ENCODE data around the gene VEGFB. TPM values are rescaled to one million over a fixed set of nuclear protein-coding genes. Genes with fewer than 3 reads are reported as not detected.
A peak's percentile ranks its signal among the peaks of the same experiment; 100 is the strongest.

The VEGFB gene
- total RNA-seq, 2 donors from 2014 or later, result 276 to 310 TPM

DNA sequence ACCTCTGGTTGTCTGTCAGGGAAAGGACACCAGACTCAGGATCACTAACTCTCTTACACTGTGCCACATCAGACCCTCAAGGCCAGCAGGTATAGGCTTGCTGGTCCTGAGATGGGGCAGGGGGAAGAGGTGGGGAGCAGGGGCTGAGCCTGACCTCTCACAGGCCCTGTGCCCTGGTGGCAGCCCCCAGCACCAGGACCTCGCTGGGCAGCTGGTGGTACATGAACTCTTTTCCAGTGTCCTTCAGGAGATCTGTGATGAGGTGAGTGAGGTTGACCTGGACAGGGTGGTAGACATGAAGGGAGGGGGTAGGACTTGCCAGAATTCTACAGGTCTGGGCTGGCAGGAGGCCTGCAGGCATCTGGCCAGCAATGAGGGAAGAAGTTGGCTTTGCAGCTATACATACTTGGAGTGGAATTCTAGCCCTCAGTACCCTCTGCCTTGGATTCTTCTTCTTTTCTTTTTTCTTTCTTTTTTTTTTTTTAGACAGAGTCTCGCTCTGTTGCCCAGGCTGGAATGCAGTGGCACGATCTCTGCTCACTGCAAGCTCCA, 6.9 kb upstream of the VEGFB start:
- no peak for ATAC-seq
- intact Hi-C loops (cut with DNase I), result no loop called here

GRCh38 chr11:64229090-64229743, 5.2 kb upstream of the VEGFB start:
- intact Hi-C loops (cut with DNase I), result no loop called here
- DNase-seq (no peak), ATAC-seq (no peak)

More for the DNA sequence above, 6.9 kb upstream of the VEGFB start:
- DNase-seq, result no peak

DNA sequence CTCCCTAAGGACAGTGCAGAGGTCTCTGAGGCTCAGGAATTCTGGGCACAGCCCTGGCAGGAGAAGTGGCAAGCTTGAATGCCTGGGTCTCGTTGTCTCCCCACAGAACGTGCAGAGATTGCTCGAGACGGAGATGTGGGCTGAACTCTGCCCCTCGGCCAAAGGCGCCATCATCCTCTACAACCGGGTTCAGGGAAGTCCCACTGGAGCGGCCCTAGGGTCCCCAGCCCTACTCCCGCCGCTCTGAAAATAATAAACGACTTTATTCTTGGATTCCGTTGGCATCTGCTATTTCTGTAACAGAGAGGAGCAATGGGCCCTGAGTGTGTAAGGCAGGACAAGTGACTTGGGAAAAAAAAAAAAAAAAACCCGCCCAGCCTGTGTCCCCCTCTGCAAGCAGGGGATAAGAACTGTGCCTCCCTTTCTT, 4.6 kb upstream of the VEGFB start:
- ATAC-seq (no peak), DNase-seq (no peak)
- intact Hi-C loops (cut with DNase I), result no loop called here

DNA sequence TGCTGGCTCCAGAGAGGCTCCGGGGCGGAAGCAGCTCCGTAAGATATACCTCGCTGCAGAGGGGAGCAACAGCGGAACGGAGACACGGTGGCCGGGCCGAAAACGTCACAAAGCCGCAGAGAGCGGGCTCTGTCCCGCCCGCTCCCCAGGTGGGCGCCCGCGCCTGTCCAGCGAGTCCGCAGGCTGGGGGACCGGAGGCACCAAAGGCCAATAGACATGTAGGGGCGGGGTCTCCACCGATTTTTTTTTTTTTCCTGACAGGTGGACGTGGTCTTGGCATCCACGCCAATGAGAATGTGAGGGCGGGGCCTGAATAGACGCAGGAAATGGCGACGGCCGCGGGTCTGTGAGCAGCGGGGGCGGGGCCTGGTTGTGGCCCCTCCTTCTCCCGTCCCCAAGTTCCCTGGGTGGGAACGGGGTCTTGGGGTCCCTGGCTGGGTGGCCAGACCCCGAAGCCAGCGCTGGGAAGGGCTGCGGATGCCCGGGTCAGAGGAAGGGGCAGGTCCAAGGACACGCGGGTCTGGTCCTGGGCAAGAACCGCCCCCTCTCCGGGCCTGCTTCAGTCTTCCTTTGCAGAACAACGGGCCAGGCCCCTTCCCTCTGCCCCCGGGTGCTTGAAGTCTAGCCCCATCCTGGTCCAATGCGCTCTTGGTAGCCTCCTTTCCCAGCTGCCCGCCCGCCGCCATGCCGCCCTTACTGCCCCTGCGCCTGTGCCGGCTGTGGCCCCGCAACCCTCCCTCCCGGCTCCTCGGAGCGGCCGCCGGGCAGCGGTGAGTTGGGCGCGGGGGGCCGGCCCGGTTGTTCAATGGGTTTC, 4.0 kb upstream of the VEGFB start, which contains the start of gene DNAJC4:
Gene DNAJC4 (plus strand): TSS at position 378 of the 814 bp plus-strand sequence. CDS start 307 bp downstream, at position 685.
- peak; percentile 60 to 66 for ATAC-seq
- intact Hi-C loops (cut with DNase I), result no loop called here
- DNase-seq, result peak; percentile 95

GRCh38 chr11:64230985-64231365, 3.4 kb upstream of the VEGFB start:
- DNase-seq (no peak), ATAC-seq (no peak)
- intact Hi-C loops (cut with DNase I), result no loop called here

DNA sequence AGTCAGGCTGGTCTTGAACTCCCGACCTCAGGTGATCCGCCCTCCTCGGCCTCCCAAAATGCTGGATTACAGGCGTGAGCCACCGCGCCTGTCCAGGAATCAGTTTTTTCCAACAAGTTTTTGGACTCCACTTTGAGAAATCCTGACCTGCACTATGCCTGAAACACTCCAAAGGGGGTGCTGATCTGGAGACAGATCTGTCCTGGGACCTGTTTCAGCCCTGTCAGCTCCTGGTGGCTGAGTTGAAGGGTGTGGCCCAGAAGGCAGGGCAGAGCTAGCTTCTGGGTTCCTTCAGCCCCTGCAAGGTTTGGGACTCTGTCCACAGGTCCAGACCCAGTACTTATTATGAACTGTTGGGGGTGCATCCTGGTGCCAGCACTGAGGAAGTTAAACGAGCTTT, 2.8 kb upstream of the VEGFB start:
- intact Hi-C loops (cut with DNase I), result no loop called here
- DNase-seq, result no peak

DNA sequence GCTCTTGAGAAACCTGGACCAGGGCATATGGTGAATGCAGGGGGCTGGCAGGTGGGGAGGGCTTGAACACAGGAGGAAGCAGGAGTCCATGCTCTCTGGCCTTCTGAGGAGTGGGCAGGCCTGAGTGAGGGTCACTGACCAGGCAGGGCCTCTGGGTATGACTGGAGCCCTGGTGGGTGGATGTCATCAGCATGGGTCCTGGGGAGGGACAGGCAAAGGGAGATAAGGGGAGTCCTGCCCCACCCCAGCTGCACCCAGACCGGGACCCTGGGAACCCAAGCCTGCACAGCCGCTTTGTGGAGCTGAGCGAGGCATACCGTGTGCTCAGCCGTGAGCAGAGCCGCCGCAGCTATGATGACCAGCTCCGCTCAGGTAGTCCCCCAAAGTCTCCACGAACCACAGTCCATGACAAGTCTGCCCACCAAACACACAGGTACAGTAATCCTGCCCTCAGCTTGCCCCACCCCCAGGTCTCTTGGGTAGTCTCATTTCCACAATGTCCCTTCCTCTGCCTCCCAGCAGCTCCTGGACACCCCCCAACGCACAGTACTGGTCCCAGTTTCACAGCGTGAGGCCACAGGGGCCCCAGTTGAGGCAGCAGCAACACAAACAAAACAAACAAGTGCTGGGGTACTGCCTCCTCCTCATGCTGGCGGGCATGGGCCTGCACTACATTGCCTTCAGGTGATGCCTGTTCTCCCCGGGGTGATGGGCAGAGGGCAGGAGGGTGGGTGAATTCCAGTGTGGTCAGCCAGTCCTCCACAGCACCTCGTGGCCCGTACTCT, 2.0 kb upstream of the VEGFB start:
- DNase-seq (no peak), ATAC-seq (no peak)
- intact Hi-C loops (cut with DNase I), result no loop called here

More for the DNA sequence above, 2.8 kb upstream of the VEGFB start:
- no peak for ATAC-seq

- ATAC-seq, result no peak
- intact Hi-C loops (cut with DNase I), result no loop called here
- DNase-seq, result no peak
These were observed 1.4 kb upstream of the VEGFB start for GRCh38 chr11:64232967-64233315.

- ATAC-seq, result peak; percentile 27 to 35
- DNase-seq, result no peak
- intact Hi-C loops (cut with DNase I), result no loop called here
These were observed 429 bp downstream of the VEGFB start for GRCh38 chr11:64234647-64235379.

DNA sequence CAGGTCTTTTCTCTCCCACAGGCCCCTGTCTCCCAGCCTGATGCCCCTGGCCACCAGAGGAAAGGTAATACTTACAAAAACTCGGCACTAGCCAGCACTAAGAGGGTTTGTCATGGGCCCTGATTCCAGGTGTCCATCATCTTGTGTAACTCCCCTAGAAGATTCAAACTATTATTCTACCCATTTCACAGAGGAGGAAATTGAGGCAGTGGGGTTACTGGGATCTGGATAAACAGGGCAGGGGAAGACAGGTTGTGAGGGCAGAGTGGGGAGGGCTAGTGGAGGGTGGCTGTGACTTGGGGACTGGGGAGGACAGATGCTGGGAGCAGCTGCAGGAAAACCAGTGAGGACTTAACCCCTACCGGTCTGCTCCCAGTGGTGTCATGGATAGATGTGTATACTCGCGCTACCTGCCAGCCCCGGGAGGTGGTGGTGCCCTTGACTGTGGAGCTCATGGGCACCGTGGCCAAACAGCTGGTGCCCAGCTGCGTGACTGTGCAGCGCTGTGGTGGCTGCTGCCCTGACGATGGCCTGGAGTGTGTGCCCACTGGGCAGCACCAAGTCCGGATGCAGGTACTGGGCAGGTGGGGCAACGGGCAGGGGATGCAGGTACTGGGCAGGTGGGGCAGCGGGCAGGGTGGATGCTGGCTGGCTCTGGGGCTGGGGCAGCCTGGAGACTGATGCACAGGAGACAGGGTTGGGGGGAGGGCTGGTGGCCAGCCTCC, 1.2 kb downstream of the VEGFB start:
- ATAC-seq (no peak), DNase-seq (no peak)
- intact Hi-C loops (cut with DNase I), result no loop called here

GRCh38 chr11:64237484-64237951, 3.1 kb downstream of the VEGFB start:
- intact Hi-C loops (cut with DNase I), result no loop called here
- ATAC-seq (no peak), DNase-seq (no peak)

DNA sequence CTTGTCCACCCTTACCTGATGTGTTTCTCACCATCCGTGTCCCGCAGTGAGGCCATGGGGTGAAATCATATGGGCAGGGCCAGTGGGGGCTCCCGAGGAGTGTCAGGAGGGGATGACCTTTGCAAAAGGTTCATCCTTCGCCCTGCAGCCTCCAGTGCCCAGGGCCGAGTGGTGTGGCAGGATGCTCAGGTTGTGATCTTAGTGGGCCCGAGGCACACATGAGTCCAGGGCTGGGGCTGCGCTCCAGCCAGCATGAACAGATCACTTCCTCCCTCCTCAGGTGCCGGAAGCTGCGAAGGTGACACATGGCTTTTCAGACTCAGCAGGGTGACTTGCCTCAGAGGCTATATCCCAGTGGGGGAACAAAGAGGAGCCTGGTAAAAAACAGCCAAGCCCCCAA, 3.7 kb downstream of the VEGFB start:
- intact Hi-C loops (cut with DNase I), result no loop called here
- DNase-seq, result no peak
- ATAC-seq, result no peak

DNA sequence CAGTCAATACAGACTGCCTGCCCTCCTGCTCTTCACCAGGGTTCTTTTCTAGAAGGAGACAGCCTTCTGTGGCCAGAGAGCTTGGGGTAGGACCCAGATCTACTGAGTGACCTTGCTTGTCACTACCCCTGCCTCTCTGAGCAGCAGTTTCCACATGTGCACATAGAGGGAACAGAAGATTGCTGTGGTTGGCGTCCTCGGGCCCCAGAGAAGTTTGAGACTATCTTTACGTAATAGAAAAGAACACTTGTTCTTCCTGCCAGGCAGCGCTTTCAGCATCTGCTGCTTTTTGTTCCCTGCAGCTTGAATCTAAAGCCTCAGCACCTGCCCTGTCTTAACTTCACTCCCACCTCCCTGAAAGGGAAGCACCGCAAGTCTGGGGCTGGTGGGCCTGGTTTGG, 4.6 kb downstream of the VEGFB start:
- DNase-seq, result no peak
- intact Hi-C loops (cut with DNase I), result no loop called here
- no peak for ATAC-seq

GRCh38 chr11:64239662-64240434, 5.5 kb downstream of the VEGFB start:
- intact Hi-C loops (cut with DNase I), result no loop called here
- no peak for DNase-seq

DNA sequence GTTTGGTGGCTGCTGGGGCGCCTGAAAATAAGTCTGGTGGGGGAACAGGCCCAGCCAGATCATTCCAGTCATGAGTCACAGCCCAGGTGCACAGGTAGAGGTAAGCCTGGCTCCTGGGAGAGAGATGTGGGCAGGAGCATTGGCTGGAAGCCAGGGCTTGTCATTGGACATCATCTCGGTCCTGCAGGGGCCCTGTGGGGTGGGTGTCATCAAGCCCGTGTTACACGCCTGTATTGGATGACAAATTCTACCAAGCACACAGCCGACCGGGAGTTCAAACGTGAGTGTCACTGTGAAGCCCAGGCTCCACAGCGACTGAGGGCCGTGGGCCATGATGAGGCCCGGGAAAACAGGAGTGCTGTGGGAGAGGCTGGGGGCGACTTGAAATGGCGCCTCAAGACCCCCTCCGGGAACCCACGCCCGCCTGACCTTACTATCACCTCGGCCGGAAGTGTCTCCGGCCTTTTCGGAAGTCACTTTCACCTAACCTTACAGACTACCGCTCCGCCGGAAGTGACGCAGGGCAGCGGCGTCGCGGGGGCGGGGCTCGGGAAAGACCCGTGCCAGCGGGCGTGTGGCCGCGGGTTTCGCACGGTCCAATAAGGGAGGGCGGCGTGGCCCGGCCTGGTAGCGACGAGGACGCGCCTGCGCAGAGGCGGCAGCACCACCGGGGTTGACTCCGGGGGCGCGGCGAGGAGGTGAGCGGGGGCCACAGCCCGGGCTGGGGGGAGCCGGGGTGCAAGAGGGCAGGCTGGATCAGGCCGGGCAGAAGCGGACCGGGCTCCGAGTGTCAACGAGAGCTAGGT, 6.3 kb downstream of the VEGFB start, which contains the start of gene FKBP2:
Gene FKBP2 (plus strand): TSS at position 661 of the 806 bp plus-strand sequence. CDS start 1,293 bp downstream, outside the sequence.
- peak; percentile 98 for DNase-seq
- ATAC-seq, result peak; percentile 75 to 83
- intact Hi-C loops (cut with DNase I), result no loop called here

More at GRCh38 chr11:64239662-64240434, 5.5 kb downstream of the VEGFB start:
- ATAC-seq, result no peak

- DNase-seq (peak; percentile 99), ATAC-seq (peak; percentile 89 to 90)
- intact Hi-C loops (cut with DNase I), result no loop called here
These were observed 6.8 kb downstream of the VEGFB start for GRCh38 chr11:64241241-64241490.
